HG03025 (cell line): Measurements from ENCODE around the gene PRB4.
"Not testable (repeated sequence)": the region's sequence is repeated elsewhere in the genome, so short reads cannot be mapped to it uniquely, and the experiment has no call there.

Experiments
- ATAC-seq: cut with Tn5 transposase; IDR thresholded peaks from one replicate; pipeline ENCODE4 v1.9.1; 2021; ENCODE audit warnings: mild to moderate bottlenecking, moderate library complexity; ENCODE audit not compliant: unreplicated experiment, low FRiP score

Gene PRB4

GRCh38 chr12:11310336-11310735 lies at the start of gene PRB4:
Gene PRB4, minus strand, starts transcription at chr12:11310436. Its CDS starts 38 bp downstream, at chr12:11310398.
- ATAC-seq: no peak

- not testable (repeated sequence) for ATAC-seq
These were observed 41.5 kb upstream of the PRB4 start for GRCh38 chr12:11351736-11352135.

- ATAC-seq: no peak
These were observed 38.2 kb upstream of the PRB4 start for GRCh38 chr12:11348439-11348838.

DNA sequence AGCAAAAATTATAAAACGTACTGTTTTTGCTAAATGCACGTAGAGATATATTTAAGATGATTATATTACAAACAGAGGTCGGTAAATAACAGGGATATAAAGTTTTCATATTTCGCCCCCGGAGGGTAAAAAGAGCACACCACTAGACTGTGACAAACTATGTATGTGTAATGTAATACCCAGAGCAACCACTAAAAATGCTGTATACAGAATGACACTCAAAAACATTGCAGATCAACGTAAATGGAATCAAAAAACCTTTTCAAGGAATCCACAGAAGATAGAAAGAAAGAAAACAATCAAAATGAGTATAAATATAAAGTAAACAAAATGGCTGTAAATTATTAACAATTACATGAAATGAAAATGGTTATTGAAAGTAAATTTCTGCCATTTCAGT lies 37.6 kb upstream of the PRB4 start:
- ATAC-seq: no peak

DNA sequence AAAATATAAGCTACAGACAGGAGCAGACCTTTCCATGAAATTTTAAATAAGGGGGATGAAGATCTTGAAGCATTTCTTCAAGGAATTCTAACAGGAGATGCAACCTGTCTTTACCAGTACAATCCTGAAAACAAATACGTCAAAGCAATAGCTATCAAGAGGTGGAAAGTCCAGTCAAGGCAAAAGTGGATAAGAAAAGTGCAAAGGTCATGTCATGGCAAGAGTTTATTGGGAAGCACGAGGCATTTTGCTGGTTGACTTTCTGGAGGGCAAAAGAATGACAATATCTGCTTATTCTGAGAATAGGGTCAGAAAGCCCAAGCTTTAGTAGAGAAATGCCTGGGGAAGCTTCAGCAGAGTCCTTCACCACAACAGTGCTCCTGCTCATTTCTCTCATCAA lies 34.3 kb upstream of the PRB4 start:
- no peak for ATAC-seq

GRCh38 chr12:11324426-11324825 lies 14.2 kb upstream of the PRB4 start:
- no peak for ATAC-seq

GRCh38 chr12:11321980-11322379 lies 11.7 kb upstream of the PRB4 start:
- ATAC-seq: no peak

DNA sequence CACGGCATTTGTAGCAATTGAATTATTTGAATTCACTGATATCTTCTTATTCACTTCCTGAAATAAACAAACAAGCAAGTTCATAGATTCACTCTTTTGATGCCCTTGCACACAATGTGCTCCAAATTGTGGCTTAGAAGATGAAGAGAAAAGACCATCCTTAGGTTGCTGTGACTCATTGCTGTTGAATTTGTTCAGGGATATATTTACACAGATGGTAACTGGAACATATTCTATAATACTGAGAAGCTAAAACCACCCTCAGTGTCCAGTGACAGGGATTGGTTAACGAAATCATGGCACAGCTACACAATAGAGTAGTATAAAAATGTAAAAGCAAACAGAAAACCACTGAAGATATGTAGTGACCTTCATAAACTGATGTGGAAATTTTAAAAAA lies 3.1 kb downstream of the PRB4 start:
- no peak for ATAC-seq

DNA sequence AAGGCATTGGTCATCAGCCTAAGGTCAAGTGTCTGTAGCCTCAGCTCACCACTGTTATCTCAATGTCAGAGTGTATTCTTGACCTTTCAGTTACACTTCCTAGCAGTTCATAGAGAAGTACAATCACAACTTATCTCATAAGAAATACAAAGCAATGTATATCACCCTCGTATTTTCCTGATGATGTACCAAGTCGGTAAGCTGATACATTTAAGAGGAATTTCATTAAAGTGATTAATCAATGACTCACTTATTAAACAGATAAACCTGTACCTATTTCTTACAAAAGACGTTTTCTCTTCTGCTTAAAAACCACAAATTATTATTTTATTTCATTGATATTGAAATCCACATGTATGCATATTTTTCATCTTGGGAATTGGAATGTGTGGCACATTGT lies 36.8 kb downstream of the PRB4 start:
- ATAC-seq: no peak

DNA sequence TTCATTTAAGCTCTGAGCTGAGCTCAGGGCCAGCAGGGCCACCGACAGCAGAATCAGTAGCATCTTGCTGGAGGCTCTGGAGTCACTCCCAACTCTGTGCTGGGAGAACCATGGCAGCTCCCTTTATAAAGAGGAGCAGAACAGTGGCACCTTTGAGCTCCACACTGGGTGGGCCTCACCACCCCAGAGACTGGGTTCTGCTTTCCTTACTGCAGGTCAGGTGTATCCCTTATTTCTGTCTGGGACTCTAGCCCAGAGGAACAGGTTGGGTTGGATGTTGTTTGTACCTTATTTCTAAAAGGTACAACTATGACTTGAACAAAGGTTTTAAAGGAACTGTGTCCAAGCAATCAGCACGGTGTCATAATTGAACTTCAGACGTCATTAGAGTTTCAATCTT lies 40.6 kb downstream of the PRB4 start, which contains the start of gene PRB3:
Gene PRB3 (minus strand): TSS at position 101 of the 400 bp plus-strand sequence. CDS start 38 bp downstream, at position 63.
- no peak for ATAC-seq

- ATAC-seq: no peak
These were observed 45.7 kb downstream of the PRB4 start for GRCh38 chr12:11264501-11264900.
